Breast epithelium (tissue), 3 donors: ENCODE results near the gene RBBP8NL.

Experiments used
- POLR2AphosphoS5 ChIP-seq, 3 donors: sonication (generic); formaldehyde crosslinking; IDR thresholded peaks; one replicate each; pipeline ENCODE4 v1.6.1; 2017; ENCODE audit warnings: antibody characterized with exemption in 3 of 3
- TF ChIP-seq, protein P1 (sequence below), 3 donors: fragments of 450-650 bp; IDR thresholded peaks; one replicate each; pipeline ENCODE4 v1.5.1; 2016 to 2017; ENCODE audit warnings: antibody characterized with exemption in 3 of 3, mild to moderate bottlenecking in 3 of 3, moderate library complexity in 3 of 3

DNA sequence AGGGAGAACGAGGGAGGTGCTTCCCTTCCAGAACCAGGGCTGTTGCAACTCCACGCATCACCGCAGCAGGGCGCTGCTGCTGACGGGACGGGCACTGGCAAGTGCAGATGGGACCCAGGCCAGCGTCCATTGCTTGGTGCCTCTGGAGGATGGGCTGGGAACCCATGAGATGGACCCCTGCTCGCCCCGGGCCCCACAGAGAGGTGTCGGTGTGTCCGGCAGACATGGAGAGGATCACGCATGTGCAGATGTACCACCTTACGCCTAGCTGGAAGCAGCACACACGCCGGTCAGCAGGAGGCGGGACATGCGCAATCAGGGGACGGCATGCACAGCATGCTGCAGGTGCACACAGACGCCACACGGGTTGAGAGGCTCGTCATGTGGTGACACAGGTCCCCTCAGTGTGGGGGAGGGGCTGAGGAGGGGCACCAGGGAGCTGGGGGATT lies 26.0 kb downstream of the RBBP8NL start:
- TF ChIP-seq POLR2AphosphoS5 (IDR thresholded peaks at IDR 0.05) = no peak
- TF ChIP-seq, protein P1, sequence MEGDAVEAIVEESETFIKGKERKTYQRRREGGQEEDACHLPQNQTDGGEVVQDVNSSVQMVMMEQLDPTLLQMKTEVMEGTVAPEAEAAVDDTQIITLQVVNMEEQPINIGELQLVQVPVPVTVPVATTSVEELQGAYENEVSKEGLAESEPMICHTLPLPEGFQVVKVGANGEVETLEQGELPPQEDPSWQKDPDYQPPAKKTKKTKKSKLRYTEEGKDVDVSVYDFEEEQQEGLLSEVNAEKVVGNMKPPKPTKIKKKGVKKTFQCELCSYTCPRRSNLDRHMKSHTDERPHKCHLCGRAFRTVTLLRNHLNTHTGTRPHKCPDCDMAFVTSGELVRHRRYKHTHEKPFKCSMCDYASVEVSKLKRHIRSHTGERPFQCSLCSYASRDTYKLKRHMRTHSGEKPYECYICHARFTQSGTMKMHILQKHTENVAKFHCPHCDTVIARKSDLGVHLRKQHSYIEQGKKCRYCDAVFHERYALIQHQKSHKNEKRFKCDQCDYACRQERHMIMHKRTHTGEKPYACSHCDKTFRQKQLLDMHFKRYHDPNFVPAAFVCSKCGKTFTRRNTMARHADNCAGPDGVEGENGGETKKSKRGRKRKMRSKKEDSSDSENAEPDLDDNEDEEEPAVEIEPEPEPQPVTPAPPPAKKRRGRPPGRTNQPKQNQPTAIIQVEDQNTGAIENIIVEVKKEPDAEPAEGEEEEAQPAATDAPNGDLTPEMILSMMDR (IDR thresholded peaks at IDR 0.05) = no peak
